GM19240 (cell line): ENCODE data around the gene CD58.

Experiments used
- DNase-seq: peaks from one replicate; pipeline ENCODE4 v3.0.0; 2011; ENCODE audit warnings: low spot score; ENCODE audit not compliant: insufficient read length

The CD58 gene

GRCh38 chr1:116474921-116475849 is 95.6 kb downstream of the CD58 start:
- no peak for DNase-seq

GRCh38 chr1:116472431-116472961 is 98.3 kb downstream of the CD58 start:
- DNase-seq, result no peak

- no peak for DNase-seq
These were observed 99.6 kb downstream of the CD58 start for GRCh38 chr1:116471241-116471640.

GRCh38 chr1:116470671-116471070 is 100.2 kb downstream of the CD58 start:
- DNase-seq, result no peak

- no peak for DNase-seq
These were observed 103.8 kb downstream of the CD58 start for GRCh38 chr1:116466810-116467557.

GRCh38 chr1:116465845-116466685 is 104.8 kb downstream of the CD58 start:
- no peak for DNase-seq

- DNase-seq, result no peak
These were observed 105.4 kb downstream of the CD58 start for GRCh38 chr1:116465477-116465844.
